GM23248 (cell line): Measurements from ENCODE around the gene EHBP1.

ENCODE experiments used
- EZH2 ChIP-seq: fragments of 200-600 bp; sonication (generic); IDR thresholded peaks from 2 replicates; pipeline ENCODE4 v1.6.1; 2018; ENCODE audit warnings: antibody characterized with exemption, mild to moderate bottlenecking; ENCODE audit not compliant: insufficient read depth, poor library complexity, severe bottlenecking
- EZH2phosphoT487 ChIP-seq: fragments of 200-600 bp; sonication (generic); IDR thresholded peaks from 2 replicates; pipeline ENCODE4 v1.6.1; 2018; ENCODE audit warnings: antibody characterized with exemption, moderate library complexity, mild to moderate bottlenecking, low read depth; ENCODE audit not compliant: insufficient read depth

DNA sequence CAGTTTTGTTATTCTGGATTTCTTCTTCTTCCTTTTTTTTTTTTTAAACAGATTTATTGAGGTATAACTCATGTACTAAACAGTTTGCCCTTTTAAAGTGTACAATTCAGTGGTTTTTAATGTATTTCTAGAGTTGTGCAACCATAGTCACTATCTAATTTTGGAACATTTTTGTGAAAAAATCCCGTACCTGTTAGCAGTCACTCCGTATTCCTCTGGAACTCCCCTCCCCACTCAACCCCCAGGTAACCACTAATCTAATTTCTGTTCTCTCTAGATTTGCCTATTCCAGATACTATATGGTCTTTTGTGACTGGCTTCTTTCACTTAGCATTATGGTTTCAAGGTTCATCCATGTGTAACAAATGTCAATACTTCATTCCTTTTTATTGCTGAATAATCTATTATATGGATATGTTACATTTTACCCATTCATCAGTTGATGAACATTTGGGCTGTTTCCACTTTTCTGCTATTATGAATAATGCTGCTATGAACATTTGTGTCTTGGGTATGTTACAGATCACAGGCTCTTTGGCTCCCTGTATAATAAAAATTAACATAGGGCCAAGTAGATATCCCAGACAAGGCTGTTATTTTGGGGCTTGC, 21.9 kb downstream of the EHBP1 start:
- TF ChIP-seq EZH2 (no peak), EZH2phosphoT487 (no peak)
